Chondrocyte (in vitro differentiated cells): ENCODE data around the gene SLBP. TPM values are rescaled to one million over a fixed set of nuclear protein-coding genes. Genes with fewer than 3 reads are reported as not detected.

Source experiments
- DNase-seq: peaks from one replicate; pipeline ENCODE4 v3.0.0; 2021; ENCODE audit warnings: mixed read lengths, low spot score
- H3K27ac Mint-ChIP-seq: one replicate; pipeline ENCODE4 v1.8.0; 2021; ENCODE audit warnings: mild to moderate bottlenecking, moderate library complexity, mixed read lengths; ENCODE audit not compliant: unreplicated experiment
- H3K27me3 Mint-ChIP-seq: 2 replicates; pipeline ENCODE4 v1.8.0; 2021; ENCODE audit warnings: low read depth, mixed read lengths
- H3K36me3 Mint-ChIP-seq: 2 replicates; pipeline ENCODE4 v1.8.0; 2021; ENCODE audit warnings: low read depth, mixed read lengths
- H3K4me1 Mint-ChIP-seq: 2 replicates; pipeline ENCODE4 v1.8.0; 2021; ENCODE audit warnings: low read depth, mild to moderate bottlenecking, mixed read lengths
- H3K4me3 Mint-ChIP-seq: one replicate; pipeline ENCODE4 v1.8.0; 2021; ENCODE audit warnings: mild to moderate bottlenecking, moderate library complexity, mixed read lengths; ENCODE audit not compliant: unreplicated experiment
- H3K9me3 Mint-ChIP-seq: 2 replicates; pipeline ENCODE4 v1.8.0; 2021; ENCODE audit warnings: low read depth, mixed read lengths
- total RNA-seq: library from RNA; stranded (reverse); gene quantifications from 3 replicates; pipeline ENCODE4 v1.2.1, GENCODE V29; 2021
- TF ChIP-seq, protein P1 (sequence below): fragments of 200-600 bp; sonication (generic); IDR thresholded peaks from 2 replicates; pipeline ENCODE4 v1.5.0; 2021; ENCODE audit warnings: antibody characterized with exemption, mild to moderate bottlenecking, moderate library complexity

SLBP gene
- total RNA-seq, 1 donor from 2014 or later = 48.7 TPM

GRCh38 chr4:1713003-1713851, 1.1 kb upstream of the SLBP start:
- Mint-ChIP-seq H3K27me3 (no peaks in the 10 kb centered on the region), H3K36me3 (peaks cover 7% of the 10 kb centered on the region), H3K27ac (peak overlapping the region; percentile 98), H3K4me1 (peaks cover 43% of the 10 kb centered on the region), H3K9me3 (no peaks in the 10 kb centered on the region), H3K4me3 (peak overlapping the region; percentile 87)
- TF ChIP-seq, protein P1, sequence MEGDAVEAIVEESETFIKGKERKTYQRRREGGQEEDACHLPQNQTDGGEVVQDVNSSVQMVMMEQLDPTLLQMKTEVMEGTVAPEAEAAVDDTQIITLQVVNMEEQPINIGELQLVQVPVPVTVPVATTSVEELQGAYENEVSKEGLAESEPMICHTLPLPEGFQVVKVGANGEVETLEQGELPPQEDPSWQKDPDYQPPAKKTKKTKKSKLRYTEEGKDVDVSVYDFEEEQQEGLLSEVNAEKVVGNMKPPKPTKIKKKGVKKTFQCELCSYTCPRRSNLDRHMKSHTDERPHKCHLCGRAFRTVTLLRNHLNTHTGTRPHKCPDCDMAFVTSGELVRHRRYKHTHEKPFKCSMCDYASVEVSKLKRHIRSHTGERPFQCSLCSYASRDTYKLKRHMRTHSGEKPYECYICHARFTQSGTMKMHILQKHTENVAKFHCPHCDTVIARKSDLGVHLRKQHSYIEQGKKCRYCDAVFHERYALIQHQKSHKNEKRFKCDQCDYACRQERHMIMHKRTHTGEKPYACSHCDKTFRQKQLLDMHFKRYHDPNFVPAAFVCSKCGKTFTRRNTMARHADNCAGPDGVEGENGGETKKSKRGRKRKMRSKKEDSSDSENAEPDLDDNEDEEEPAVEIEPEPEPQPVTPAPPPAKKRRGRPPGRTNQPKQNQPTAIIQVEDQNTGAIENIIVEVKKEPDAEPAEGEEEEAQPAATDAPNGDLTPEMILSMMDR = no peak
- DNase-seq = peak; percentile 74

DNA sequence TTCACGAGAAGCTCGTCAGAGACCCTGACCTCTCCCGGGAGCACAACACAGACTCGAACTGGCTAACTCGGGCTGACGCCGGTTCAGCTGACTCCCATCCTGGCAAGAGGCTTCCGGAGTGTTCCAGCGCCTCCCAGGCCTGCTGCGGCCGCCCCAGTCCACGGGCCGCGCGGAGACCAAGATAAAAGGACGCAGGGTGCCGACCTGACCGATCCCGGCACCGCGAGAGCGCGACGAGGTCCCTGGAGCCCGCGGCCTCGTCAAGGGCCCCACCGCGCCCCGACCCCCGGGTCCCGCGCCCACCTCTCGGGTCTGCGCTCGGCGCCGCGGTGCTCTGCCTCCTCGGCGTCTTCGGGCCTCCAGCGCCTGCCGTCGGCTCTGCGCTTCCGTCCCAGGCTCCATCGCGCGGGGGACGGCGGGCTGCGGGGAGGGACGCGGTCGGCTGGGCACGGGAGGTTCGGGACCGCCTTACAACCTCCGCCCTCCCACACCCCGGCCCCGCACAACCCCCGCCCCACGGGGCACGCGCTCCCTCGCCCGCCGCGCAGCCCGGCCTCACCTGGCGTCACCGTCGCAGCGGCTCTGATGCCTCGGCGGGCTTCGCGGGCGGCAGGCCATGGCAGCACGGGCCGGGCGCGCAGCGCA, 426 bp downstream of the SLBP start:
- peak overlapping the region; percentile 94 for H3K27ac Mint-ChIP-seq
- H3K36me3 Mint-ChIP-seq = peaks cover 5% of the 10 kb centered on the region
- TF ChIP-seq, protein P1 = no peak
- DNase-seq = peak; percentile 87
- no peaks in the 10 kb centered on the region for H3K27me3 Mint-ChIP-seq
- H3K4me1 Mint-ChIP-seq = peaks cover 43% of the 10 kb centered on the region
- peak overlapping the region; percentile 91 for H3K4me3 Mint-ChIP-seq
- no peaks in the 10 kb centered on the region for H3K9me3 Mint-ChIP-seq

GRCh38 chr4:1711055-1711570, 1.0 kb downstream of the SLBP start:
- TF ChIP-seq, protein P1 = no peak
- peak overlapping the region; percentile 94 for H3K27ac Mint-ChIP-seq
- H3K9me3 Mint-ChIP-seq = no peaks in the 10 kb centered on the region
- peak overlapping the region; percentile 91 for H3K4me3 Mint-ChIP-seq
- H3K27me3 Mint-ChIP-seq = no peaks in the 10 kb centered on the region
- DNase-seq = no peak
- peaks cover 8% of the 10 kb centered on the region for H3K36me3 Mint-ChIP-seq
- H3K4me1 Mint-ChIP-seq = peaks cover 43% of the 10 kb centered on the region

DNA sequence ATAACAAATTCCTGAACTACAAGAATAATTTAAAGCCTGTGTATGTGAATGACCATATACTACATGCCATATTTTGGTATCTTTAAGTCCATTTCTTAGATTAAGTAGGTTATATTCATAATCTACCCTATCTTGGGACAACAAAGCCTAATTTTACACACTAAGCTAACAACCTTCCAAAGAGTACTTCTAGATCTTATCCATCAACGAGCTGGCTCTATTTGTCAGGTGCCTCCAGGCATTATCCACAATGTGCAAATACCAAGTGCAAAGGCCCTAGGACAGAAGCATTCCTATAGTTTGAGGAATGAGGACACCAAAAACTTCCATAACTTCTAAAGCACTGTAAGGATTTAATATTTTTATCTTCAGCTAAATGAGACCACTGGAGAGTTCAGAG, 3.5 kb downstream of the SLBP start:
- peaks cover 12% of the 10 kb centered on the region for H3K36me3 Mint-ChIP-seq
- no peak overlapping the region for H3K4me3 Mint-ChIP-seq
- TF ChIP-seq, protein P1 = no peak
- no peaks in the 10 kb centered on the region for H3K9me3 Mint-ChIP-seq
- H3K4me1 Mint-ChIP-seq = peaks cover 43% of the 10 kb centered on the region
- no peaks in the 10 kb centered on the region for H3K27me3 Mint-ChIP-seq
- no peak for DNase-seq
- no peak overlapping the region for H3K27ac Mint-ChIP-seq

GRCh38 chr4:1706358-1706757, 5.8 kb downstream of the SLBP start:
- peaks cover 18% of the 10 kb centered on the region for H3K36me3 Mint-ChIP-seq
- H3K4me1 Mint-ChIP-seq = peaks cover 33% of the 10 kb centered on the region
- no peak overlapping the region for H3K27ac Mint-ChIP-seq
- no peak overlapping the region for H3K4me3 Mint-ChIP-seq
- no peaks in the 10 kb centered on the region for H3K27me3 Mint-ChIP-seq
- TF ChIP-seq, protein P1 = no peak
- peak; percentile 39 for DNase-seq
- no peaks in the 10 kb centered on the region for H3K9me3 Mint-ChIP-seq
